Measurements from ENCODE around the gene COQ10A. TPM values are rescaled to one million over a fixed set of nuclear protein-coding genes. Genes with fewer than 3 reads are reported as not detected.

Gene COQ10A
- total RNA-seq, 1 donor from 2014 or later, result 10.7 TPM

GRCh38 chr12:56315622-56316473 lies 49.1 kb downstream of the COQ10A start, which contains the start of gene CNPY2:
CNPY2 (minus strand) TSS chr12:56315988; CDS start chr12:56315217, 771 bp downstream.
- DNase-seq (ENCODE audit: low spot score), result peak; percentile 95

GRCh38 chr12:56317675-56318074 lies 50.9 kb downstream of the COQ10A start:
- no peak for DNase-seq (ENCODE audit: low spot score)

Other genes with a start within 250 kb of the COQ10A start
- gene IKZF4, start 245.9 kb upstream of the COQ10A start, total RNA-seq, result 8.2 TPM
- 34.0 TPM for gene RPS26, start 225.0 kb upstream of the COQ10A start, total RNA-seq
- 228 TPM for gene ERBB3, start 186.8 kb upstream of the COQ10A start, total RNA-seq
- 64.9 TPM for gene PA2G4, start 162.4 kb upstream of the COQ10A start, total RNA-seq
- 2,534 TPM for gene RPL41, start 150.3 kb upstream of the COQ10A start, total RNA-seq
- gene ZC3H10, start 148.7 kb upstream of the COQ10A start, total RNA-seq, result 5.4 TPM
- 111 TPM for gene ESYT1, start 138.7 kb upstream of the COQ10A start, total RNA-seq
- gene MYL6B, start 114.4 kb upstream of the COQ10A start, total RNA-seq, result 53.7 TPM
- gene MYL6, start 108.6 kb upstream of the COQ10A start, total RNA-seq, result 1,918 TPM
- 115 TPM for gene SMARCC2, start 77.5 kb upstream of the COQ10A start, total RNA-seq
- 57.2 TPM for gene RNF41, start 45.0 kb upstream of the COQ10A start, total RNA-seq
- 39.2 TPM for gene NABP2, start 42.6 kb upstream of the COQ10A start, total RNA-seq
- gene SLC39A5, start 36.9 kb upstream of the COQ10A start, total RNA-seq, result 49.9 TPM
- 64.6 TPM for gene ANKRD52, start 8.6 kb upstream of the COQ10A start, total RNA-seq
- gene CS, start 33.4 kb downstream of the COQ10A start, total RNA-seq, result 156 TPM
- 140 TPM for gene CNPY2, start 49.0 kb downstream of the COQ10A start, total RNA-seq
- gene PAN2, start 67.1 kb downstream of the COQ10A start, total RNA-seq, result 114 TPM
- gene IL23A, start 71.9 kb downstream of the COQ10A start, total RNA-seq, result 0.49 TPM
- 125 TPM for gene STAT2, start 93.2 kb downstream of the COQ10A start, total RNA-seq
- gene APOF, start 95.9 kb downstream of the COQ10A start, total RNA-seq, result 0.20 TPM
- gene TIMELESS, start 182.5 kb downstream of the COQ10A start, total RNA-seq, result 13.0 TPM
- not detected for gene MIP, start 187.7 kb downstream of the COQ10A start, total RNA-seq
- gene SPRYD4, start 201.6 kb downstream of the COQ10A start, total RNA-seq, result 4.0 TPM
- gene GLS2, start 221.2 kb downstream of the COQ10A start, total RNA-seq, result 1.8 TPM

Measured in mucosa of gallbladder (tissue), 1 donor.